HG03025 (cell line): ENCODE results near the gene GEMIN4.
"Not testable (repeated sequence)": the region's sequence is repeated elsewhere in the genome, so short reads cannot be mapped to it uniquely, and the experiment has no call there.

Experiments used
- ATAC-seq: cut with Tn5 transposase; IDR thresholded peaks from one replicate; pipeline ENCODE4 v1.9.1; 2021; ENCODE audit warnings: mild to moderate bottlenecking, moderate library complexity; ENCODE audit not compliant: unreplicated experiment, low FRiP score

The GEMIN4 gene

GRCh38 chr17:752002-752619 lies at the start of gene GEMIN4:
GEMIN4 (minus strand) TSS chr17:752264; CDS start chr17:752142, 122 bp downstream.
- ATAC-seq = peak; percentile 78

- no peak for ATAC-seq
These were observed 49.6 kb upstream of the GEMIN4 start for GRCh38 chr17:801660-802059.

GRCh38 chr17:800446-801242 lies 48.6 kb upstream of the GEMIN4 start:
- ATAC-seq = no peak

GRCh38 chr17:799261-799660 lies 47.2 kb upstream of the GEMIN4 start:
- ATAC-seq = no peak

- ATAC-seq = no peak
These were observed 46.2 kb upstream of the GEMIN4 start for GRCh38 chr17:798246-798645.

GRCh38 chr17:797236-797840 lies 45.3 kb upstream of the GEMIN4 start:
- no peak for ATAC-seq

GRCh38 chr17:796609-797008 lies 44.5 kb upstream of the GEMIN4 start:
- ATAC-seq = no peak

GRCh38 chr17:795721-796120 lies 43.7 kb upstream of the GEMIN4 start:
- no peak for ATAC-seq

GRCh38 chr17:795276-795675 lies 43.2 kb upstream of the GEMIN4 start:
- no peak for ATAC-seq

- no peak for ATAC-seq
These were observed 42.8 kb upstream of the GEMIN4 start for GRCh38 chr17:794876-795275.

GRCh38 chr17:792277-792676 lies 40.2 kb upstream of the GEMIN4 start:
- no peak for ATAC-seq

- ATAC-seq = no peak
These were observed 39.8 kb upstream of the GEMIN4 start for GRCh38 chr17:791829-792228.

- not testable (repeated sequence) for ATAC-seq
These were observed 38.8 kb upstream of the GEMIN4 start for GRCh38 chr17:790874-791247.

- ATAC-seq = not testable (repeated sequence)
These were observed 38.1 kb upstream of the GEMIN4 start for GRCh38 chr17:789931-790873.

- no peak for ATAC-seq
These were observed 37.2 kb upstream of the GEMIN4 start for GRCh38 chr17:789160-789840.

GRCh38 chr17:788551-788950 lies 36.5 kb upstream of the GEMIN4 start:
- ATAC-seq = no peak

- ATAC-seq = no peak
These were observed 35.7 kb upstream of the GEMIN4 start for GRCh38 chr17:787641-788221.

GRCh38 chr17:785901-786300 lies 33.8 kb upstream of the GEMIN4 start:
- ATAC-seq = not testable (repeated sequence)

- ATAC-seq = no peak
These were observed 32.1 kb upstream of the GEMIN4 start for GRCh38 chr17:784143-784542.
